WTC11 (cell line): ENCODE results near the gene THYN1. TPM values are rescaled to one million over a fixed set of nuclear protein-coding genes. Genes with fewer than 3 reads are reported as not detected.

ENCODE experiments used
- ATAC-seq: fragments of 200-7000 bp; cut with Tn5 transposase; 2 replicates; pipeline ENCODE4 v1.10.0; 2021; ENCODE audit warnings: mild to moderate bottlenecking, moderate library complexity
- CTCF ChIA-PET: fragments of 300-600 bp; sonication (Branson Sonifier 250); formaldehyde crosslinking; loops from one replicate; lab custom pipeline; 2021; ENCODE audit warnings: antibody characterized with exemption; lab: Charles Lee
- POLR2A ChIA-PET: fragments of 350-600 bp; sonication (Branson Sonifier 250); formaldehyde crosslinking; loops from one replicate; lab custom pipeline; 2021; ENCODE audit warnings: antibody characterized with exemption; lab: Charles Lee
- DNase-seq: peaks from one replicate; pipeline ENCODE4 v3.0.0; 2021; ENCODE audit warnings: low spot score
- H3K27ac Mint-ChIP-seq: 2 replicates; pipeline ENCODE4 v1.8.0; 2021; ENCODE audit warnings: mixed read lengths
- H3K27me3 Mint-ChIP-seq: 2 replicates; pipeline ENCODE4 v1.8.0; 2021; ENCODE audit warnings: low read depth, mild to moderate bottlenecking, moderate library complexity, mixed read lengths
- H3K36me3 Mint-ChIP-seq: 2 replicates; pipeline ENCODE4 v1.8.0; 2021; ENCODE audit warnings: mixed read lengths
- H3K4me1 Mint-ChIP-seq: 2 replicates; pipeline ENCODE4 v1.8.0; 2022; ENCODE audit warnings: mixed read lengths
- H3K4me3 Mint-ChIP-seq: 2 replicates; pipeline ENCODE4 v1.8.0; 2021; ENCODE audit warnings: mild to moderate bottlenecking, moderate library complexity, mixed read lengths
- H3K9me3 Mint-ChIP-seq: 2 replicates; pipeline ENCODE4 v1.8.0; 2021; ENCODE audit warnings: mixed read lengths
- ATF1 ChIP-seq: sonication (generic); formaldehyde crosslinking; IDR thresholded peaks from 2 replicates; pipeline ENCODE4 v1.8.1; 2023; ENCODE audit warnings: mild to moderate bottlenecking, moderate library complexity, missing genetic modification reagents
- ELF4 ChIP-seq: sonication (generic); formaldehyde crosslinking; IDR thresholded peaks from 2 replicates; pipeline ENCODE4 v1.8.1; 2022; ENCODE audit warnings: low read depth, mild to moderate bottlenecking, moderate library complexity, missing genetic modification reagents
- ESRRA ChIP-seq: sonication (generic); formaldehyde crosslinking; IDR thresholded peaks from 2 replicates; pipeline ENCODE4 v1.8.1; 2022; ENCODE audit warnings: mild to moderate bottlenecking, missing genetic modification reagents, borderline replicate concordance
- ETV6 ChIP-seq: sonication (generic); formaldehyde crosslinking; IDR thresholded peaks from 2 replicates; pipeline ENCODE4 v1.8.1; 2022; ENCODE audit warnings: mild to moderate bottlenecking, missing genetic modification reagents
- FOXP1 ChIP-seq: sonication (generic); formaldehyde crosslinking; IDR thresholded peaks from 2 replicates; pipeline ENCODE4 v1.8.0; 2022; ENCODE audit warnings: missing genetic modification reagents, mild to moderate bottlenecking, moderate library complexity, borderline replicate concordance
- IRF2 ChIP-seq: sonication (generic); formaldehyde crosslinking; IDR thresholded peaks from 2 replicates; pipeline ENCODE4 v1.8.0; 2022; ENCODE audit warnings: low read depth, missing genetic modification reagents, borderline replicate concordance
- MXD4 ChIP-seq: fragments of 250-450 bp; sonication (Bioruptor Pico); IDR thresholded peaks from 2 replicates; pipeline ENCODE4 v1.8.0; 2021; ENCODE audit warnings: mild to moderate bottlenecking, moderate library complexity, borderline replicate concordance
- NFYB ChIP-seq: sonication (generic); formaldehyde crosslinking; conservative IDR thresholded peaks from 2 replicates; pipeline ENCODE4 v1.8.0; 2022; ENCODE audit warnings: low read depth, missing genetic modification reagents
- PRRX2 ChIP-seq: fragments of 250-450 bp; sonication (Bioruptor Pico); IDR thresholded peaks from 2 replicates; pipeline ENCODE4 v1.8.0; 2021; ENCODE audit warnings: mild to moderate bottlenecking
- RELA ChIP-seq: sonication (generic); formaldehyde crosslinking; IDR thresholded peaks from 2 replicates; pipeline ENCODE4 v1.8.1; 2022; ENCODE audit warnings: missing genetic modification reagents, mild to moderate bottlenecking, borderline replicate concordance
- RORB ChIP-seq: fragments of 250-450 bp; sonication (Bioruptor Pico); IDR thresholded peaks from 2 replicates; pipeline ENCODE4 v1.9.0; 2021; ENCODE audit warnings: mild to moderate bottlenecking
- SOX15 ChIP-seq: fragments of 250-450 bp; sonication (Bioruptor Pico); IDR thresholded peaks from 2 replicates; pipeline ENCODE4 v1.9.0; 2021; ENCODE audit warnings: mild to moderate bottlenecking
- SP1 ChIP-seq: sonication (generic); formaldehyde crosslinking; conservative IDR thresholded peaks from 2 replicates; pipeline ENCODE4 v1.8.1; 2022; ENCODE audit warnings: missing genetic modification reagents
- TP53 ChIP-seq: sonication (generic); formaldehyde crosslinking; IDR thresholded peaks from 2 replicates; pipeline ENCODE4 v1.8.1; 2023; ENCODE audit warnings: mild to moderate bottlenecking, missing genetic modification reagents
- ZNF121 ChIP-seq: sonication (generic); formaldehyde crosslinking; IDR thresholded peaks from 2 replicates; pipeline ENCODE4 v1.8.0; 2023; ENCODE audit warnings: missing genetic modification reagents
- ZNF263 ChIP-seq: sonication (generic); formaldehyde crosslinking; IDR thresholded peaks from 2 replicates; pipeline ENCODE4 v1.8.1; 2022; ENCODE audit warnings: low read depth, mild to moderate bottlenecking, moderate library complexity, missing genetic modification reagents
- ZNF317 ChIP-seq: sonication (generic); formaldehyde crosslinking; IDR thresholded peaks from 2 replicates; pipeline ENCODE4 v1.8.1; 2023; ENCODE audit warnings: low read depth, mild to moderate bottlenecking, moderate library complexity, missing genetic modification reagents, borderline replicate concordance
- ZNF396 ChIP-seq: fragments of 250-450 bp; sonication (Bioruptor Pico); IDR thresholded peaks from 2 replicates; pipeline ENCODE4 v1.8.0; 2021; ENCODE audit warnings: mild to moderate bottlenecking, moderate library complexity, borderline replicate concordance
- ZNF671 ChIP-seq: fragments of 250-450 bp; sonication (Bioruptor Pico); IDR thresholded peaks from 2 replicates; pipeline ENCODE4 v1.8.0; 2021; ENCODE audit warnings: mild to moderate bottlenecking
- total RNA-seq: library from RNA; stranded (reverse); gene quantifications from 3 replicates; pipeline ENCODE4 v1.2.3, GENCODE V29; 2021
- TF ChIP-seq, protein P1 (sequence below): sonication (generic); formaldehyde crosslinking; IDR thresholded peaks from 2 replicates; pipeline ENCODE4 v1.8.0; 2022; ENCODE audit warnings: missing genetic modification reagents
- TF ChIP-seq, protein P2 (sequence below): fragments of 250-450 bp; sonication (Bioruptor Pico); IDR thresholded peaks from 2 replicates; pipeline ENCODE4 v2.1.2; 2022; ENCODE audit warnings: mild to moderate bottlenecking, moderate library complexity
- TF ChIP-seq, protein P3 (sequence below): sonication (generic); formaldehyde crosslinking; IDR thresholded peaks from 2 replicates; pipeline ENCODE4 v1.8.1; 2022; ENCODE audit warnings: missing genetic modification reagents, borderline replicate concordance
- TF ChIP-seq, protein P4 (sequence below): sonication (generic); formaldehyde crosslinking; IDR thresholded peaks from 2 replicates; pipeline ENCODE4 v1.8.1; 2023; ENCODE audit warnings: mild to moderate bottlenecking, missing genetic modification reagents

The THYN1 gene
- total RNA-seq, 1 experiment from 2014 or later: 80.2 TPM

DNA sequence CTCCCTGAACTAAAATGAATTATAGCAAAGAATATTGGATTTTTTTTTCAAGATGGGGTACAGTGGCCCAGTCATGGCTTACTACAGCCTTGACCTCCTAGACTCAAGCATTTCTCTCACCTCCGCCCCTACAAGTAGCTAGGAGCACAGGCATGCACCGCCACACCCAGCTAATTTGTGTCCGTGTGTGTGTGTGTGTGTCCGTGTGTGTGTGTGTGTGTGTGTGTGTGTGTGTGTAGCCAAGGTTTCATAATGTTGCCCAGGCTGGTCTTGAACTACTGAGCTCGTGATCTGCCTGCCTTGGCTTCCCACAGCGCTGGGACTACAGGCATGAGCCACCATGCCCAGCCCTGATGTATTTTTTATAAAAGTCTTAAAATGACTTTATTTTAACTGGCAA is 12.6 kb downstream of the THYN1 start:
- H3K4me3 Mint-ChIP-seq: no peak overlapping the region
- peaks cover 8% of the 10 kb centered on the region for H3K4me1 Mint-ChIP-seq
- POLR2A ChIA-PET: no interaction called here
- H3K36me3 Mint-ChIP-seq: peaks cover 34% of the 10 kb centered on the region
- H3K9me3 Mint-ChIP-seq: no peaks in the 10 kb centered on the region
- no peak for ATAC-seq
- no peak for DNase-seq
- H3K27me3 Mint-ChIP-seq: no peaks in the 10 kb centered on the region
- no peak overlapping the region for H3K27ac Mint-ChIP-seq
- CTCF ChIA-PET: interaction anchor here (0.6 to 1.9 kb wide), 3 partner anchors 21 to 210 kb away, joined by 3 to 4 read pairs (median 3); no protein-coding TSS in a partner anchor
- TF ChIP-seq ZNF671 (CRISPR knock-in tag): no peak
- TF ChIP-seq PRRX2: no peak
- no peak for TF ChIP-seq ATF1 (CRISPR knock-in tag)
- TF ChIP-seq, protein P1, sequence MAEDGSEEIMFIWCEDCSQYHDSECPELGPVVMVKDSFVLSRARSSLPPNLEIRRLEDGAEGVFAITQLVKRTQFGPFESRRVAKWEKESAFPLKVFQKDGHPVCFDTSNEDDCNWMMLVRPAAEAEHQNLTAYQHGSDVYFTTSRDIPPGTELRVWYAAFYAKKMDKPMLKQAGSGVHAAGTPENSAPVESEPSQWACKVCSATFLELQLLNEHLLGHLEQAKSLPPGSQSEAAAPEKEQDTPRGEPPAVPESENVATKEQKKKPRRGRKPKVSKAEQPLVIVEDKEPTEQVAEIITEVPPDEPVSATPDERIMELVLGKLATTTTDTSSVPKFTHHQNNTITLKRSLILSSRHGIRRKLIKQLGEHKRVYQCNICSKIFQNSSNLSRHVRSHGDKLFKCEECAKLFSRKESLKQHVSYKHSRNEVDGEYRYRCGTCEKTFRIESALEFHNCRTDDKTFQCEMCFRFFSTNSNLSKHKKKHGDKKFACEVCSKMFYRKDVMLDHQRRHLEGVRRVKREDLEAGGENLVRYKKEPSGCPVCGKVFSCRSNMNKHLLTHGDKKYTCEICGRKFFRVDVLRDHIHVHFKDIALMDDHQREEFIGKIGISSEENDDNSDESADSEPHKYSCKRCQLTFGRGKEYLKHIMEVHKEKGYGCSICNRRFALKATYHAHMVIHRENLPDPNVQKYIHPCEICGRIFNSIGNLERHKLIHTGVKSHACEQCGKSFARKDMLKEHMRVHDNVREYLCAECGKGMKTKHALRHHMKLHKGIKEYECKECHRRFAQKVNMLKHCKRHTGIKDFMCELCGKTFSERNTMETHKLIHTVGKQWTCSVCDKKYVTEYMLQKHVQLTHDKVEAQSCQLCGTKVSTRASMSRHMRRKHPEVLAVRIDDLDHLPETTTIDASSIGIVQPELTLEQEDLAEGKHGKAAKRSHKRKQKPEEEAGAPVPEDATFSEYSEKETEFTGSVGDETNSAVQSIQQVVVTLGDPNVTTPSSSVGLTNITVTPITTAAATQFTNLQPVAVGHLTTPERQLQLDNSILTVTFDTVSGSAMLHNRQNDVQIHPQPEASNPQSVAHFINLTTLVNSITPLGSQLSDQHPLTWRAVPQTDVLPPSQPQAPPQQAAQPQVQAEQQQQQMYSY (CRISPR knock-in tag): no peak
- no peak for TF ChIP-seq SP1 (CRISPR knock-in tag)
- TF ChIP-seq, protein P2, sequence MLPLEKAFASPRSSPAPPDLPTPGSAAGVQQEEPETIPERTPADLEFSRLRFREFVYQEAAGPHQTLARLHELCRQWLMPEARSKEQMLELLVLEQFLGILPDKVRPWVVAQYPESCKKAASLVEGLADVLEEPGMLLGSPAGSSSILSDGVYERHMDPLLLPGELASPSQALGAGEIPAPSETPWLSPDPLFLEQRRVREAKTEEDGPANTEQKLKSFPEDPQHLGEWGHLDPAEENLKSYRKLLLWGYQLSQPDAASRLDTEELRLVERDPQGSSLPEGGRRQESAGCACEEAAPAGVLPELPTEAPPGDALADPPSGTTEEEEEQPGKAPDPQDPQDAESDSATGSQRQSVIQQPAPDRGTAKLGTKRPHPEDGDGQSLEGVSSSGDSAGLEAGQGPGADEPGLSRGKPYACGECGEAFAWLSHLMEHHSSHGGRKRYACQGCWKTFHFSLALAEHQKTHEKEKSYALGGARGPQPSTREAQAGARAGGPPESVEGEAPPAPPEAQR (CRISPR knock-in tag): no peak
- no peak for TF ChIP-seq ESRRA (CRISPR knock-in tag)
- no peak for TF ChIP-seq ZNF396 (CRISPR knock-in tag)
- no peak for TF ChIP-seq IRF2 (CRISPR knock-in tag)
- TF ChIP-seq, protein P3, sequence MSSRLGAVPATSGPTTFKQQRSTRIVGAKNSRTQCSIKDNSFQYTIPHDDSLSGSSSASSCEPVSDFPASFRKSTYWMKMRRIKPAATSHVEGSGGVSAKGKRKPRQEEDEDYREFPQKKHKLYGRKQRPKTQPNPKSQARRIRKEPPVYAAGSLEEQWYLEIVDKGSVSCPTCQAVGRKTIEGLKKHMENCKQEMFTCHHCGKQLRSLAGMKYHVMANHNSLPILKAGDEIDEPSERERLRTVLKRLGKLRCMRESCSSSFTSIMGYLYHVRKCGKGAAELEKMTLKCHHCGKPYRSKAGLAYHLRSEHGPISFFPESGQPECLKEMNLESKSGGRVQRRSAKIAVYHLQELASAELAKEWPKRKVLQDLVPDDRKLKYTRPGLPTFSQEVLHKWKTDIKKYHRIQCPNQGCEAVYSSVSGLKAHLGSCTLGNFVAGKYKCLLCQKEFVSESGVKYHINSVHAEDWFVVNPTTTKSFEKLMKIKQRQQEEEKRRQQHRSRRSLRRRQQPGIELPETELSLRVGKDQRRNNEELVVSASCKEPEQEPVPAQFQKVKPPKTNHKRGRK (CRISPR knock-in tag): no peak
- no peak for TF ChIP-seq ELF4
- no peak for TF ChIP-seq ZNF263 (CRISPR knock-in tag)
- TF ChIP-seq NFYB (CRISPR knock-in tag): no peak
- no peak for TF ChIP-seq MXD4 (CRISPR knock-in tag)
- no peak for TF ChIP-seq ETV6 (CRISPR knock-in tag)
- TF ChIP-seq RELA (CRISPR knock-in tag): no peak

DNA sequence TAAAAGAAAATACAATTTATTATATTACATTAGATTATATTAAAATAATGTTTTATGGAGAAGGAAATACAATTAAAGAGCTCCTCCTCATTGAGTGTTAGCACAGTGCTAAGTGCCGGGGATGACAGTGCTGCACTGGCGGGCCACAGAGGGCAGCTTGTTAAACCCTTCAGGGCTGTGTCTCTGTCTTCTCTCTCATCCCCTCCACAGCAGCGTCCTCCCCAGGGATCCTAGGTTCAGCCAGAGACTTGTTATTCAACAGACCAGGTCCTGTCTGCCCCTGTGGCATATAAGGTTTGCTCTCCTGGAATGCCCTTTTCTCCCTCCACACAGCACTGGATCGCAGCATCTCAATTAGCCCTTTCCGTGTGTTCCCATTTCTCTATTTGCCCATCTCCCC is 14.2 kb downstream of the THYN1 start:
- TF ChIP-seq RORB (CRISPR knock-in tag): no peak
- TF ChIP-seq, all 79 proteins: peak for 0
- H3K36me3 Mint-ChIP-seq: peaks cover 30% of the 10 kb centered on the region
- no peaks in the 10 kb centered on the region for H3K9me3 Mint-ChIP-seq
- peaks cover 8% of the 10 kb centered on the region for H3K4me1 Mint-ChIP-seq
- no peaks in the 10 kb centered on the region for H3K27me3 Mint-ChIP-seq
- H3K4me3 Mint-ChIP-seq: no peak overlapping the region
- ATAC-seq: no peak
- H3K27ac Mint-ChIP-seq: no peak overlapping the region
- POLR2A ChIA-PET: no interaction called here
- DNase-seq: no peak
- CTCF ChIA-PET: no interaction called here

DNA sequence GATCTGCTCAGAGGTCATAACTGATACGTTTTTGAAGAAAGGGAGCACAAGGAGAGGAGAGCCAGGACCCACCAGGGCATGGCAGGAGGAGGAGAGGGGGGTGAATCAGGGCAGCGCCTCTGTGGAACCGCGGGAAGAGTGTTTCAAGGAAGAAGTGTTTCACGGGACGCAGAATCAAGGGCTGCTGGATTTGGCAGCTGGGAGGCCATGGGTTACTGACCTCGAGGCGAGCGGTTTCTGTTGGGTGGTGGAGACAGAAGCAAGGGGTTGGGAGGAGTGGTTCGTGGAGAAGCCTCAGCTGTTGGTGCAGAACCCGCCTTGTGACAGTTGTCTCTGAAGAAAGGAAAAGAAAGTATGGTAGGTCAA is 15.6 kb downstream of the THYN1 start:
- Mint-ChIP-seq H3K4me1 (peaks cover 7% of the 10 kb centered on the region), H3K27me3 (no peaks in the 10 kb centered on the region), H3K4me3 (no peak overlapping the region), H3K27ac (peak overlapping the region; percentile 10; the same call in 1 of the 2 replicates), H3K36me3 (peaks cover 16% of the 10 kb centered on the region), H3K9me3 (no peaks in the 10 kb centered on the region)
- DNase-seq: no peak
- ChIA-PET POLR2A (no interaction called here), CTCF (no interaction called here)
- ATAC-seq: no peak
- no peak for TF ChIP-seq TP53
- no peak for TF ChIP-seq ATF1 (CRISPR knock-in tag)
- no peak for TF ChIP-seq ZNF121 (CRISPR knock-in tag)
- no peak for TF ChIP-seq FOXP1
- no peak for TF ChIP-seq ZNF317
- no peak for TF ChIP-seq SOX15 (CRISPR knock-in tag)
- TF ChIP-seq, protein P4, sequence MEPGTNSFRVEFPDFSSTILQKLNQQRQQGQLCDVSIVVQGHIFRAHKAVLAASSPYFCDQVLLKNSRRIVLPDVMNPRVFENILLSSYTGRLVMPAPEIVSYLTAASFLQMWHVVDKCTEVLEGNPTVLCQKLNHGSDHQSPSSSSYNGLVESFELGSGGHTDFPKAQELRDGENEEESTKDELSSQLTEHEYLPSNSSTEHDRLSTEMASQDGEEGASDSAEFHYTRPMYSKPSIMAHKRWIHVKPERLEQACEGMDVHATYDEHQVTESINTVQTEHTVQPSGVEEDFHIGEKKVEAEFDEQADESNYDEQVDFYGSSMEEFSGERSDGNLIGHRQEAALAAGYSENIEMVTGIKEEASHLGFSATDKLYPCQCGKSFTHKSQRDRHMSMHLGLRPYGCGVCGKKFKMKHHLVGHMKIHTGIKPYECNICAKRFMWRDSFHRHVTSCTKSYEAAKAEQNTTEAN: no peak
- no peak for TF ChIP-seq ZNF263 (CRISPR knock-in tag)
